Lung (tissue), 12 donors: ENCODE results near the gene GRK3. TPM values are rescaled to one million over a fixed set of nuclear protein-coding genes. Genes with fewer than 3 reads are reported as not detected.

Experiments
- ATAC-seq: fragments of 200-7000 bp; cut with Tn5 transposase; one replicate; pipeline ENCODE4 v1.9.1; 2020; ENCODE audit warnings: moderate number of reproducible peaks; ENCODE audit not compliant: insufficient read depth, low FRiP score
- DNase-seq, 3 donors: peaks; one replicate each; pipeline ENCODE4 v3.0.0-alpha.2; 2013 to 2017
- H3K27ac ChIP-seq, 2 donors: one replicate each; pipeline ENCODE4 v1.5.1; 2013; ENCODE audit warnings: mild to moderate bottlenecking in 2 of 2, moderate library complexity in 2 of 2, control low read depth in 1 of 2, inconsistent platforms in 1 of 2, low read depth in 1 of 2, low read length in 1 of 2
- H3K27me3 ChIP-seq, 3 donors: one replicate each; pipeline ENCODE4 v1.5.1; 2013; ENCODE audit warnings: low read length in 2 of 3; ENCODE audit not compliant: control insufficient read depth in 3 of 3, insufficient read depth in 3 of 3
- H3K36me3 ChIP-seq, 4 donors: one replicate each; pipeline ENCODE4 v1.5.1; 2013; ENCODE audit warnings: low read length in 4 of 4, mild to moderate bottlenecking in 1 of 4, moderate library complexity in 1 of 4; ENCODE audit not compliant: control insufficient read depth in 4 of 4, insufficient read depth in 4 of 4
- H3K4me1 ChIP-seq, 5 donors: one replicate each; pipeline ENCODE4 v1.5.1; 2013; ENCODE audit warnings: low read length in 5 of 5, mild to moderate bottlenecking in 2 of 5, moderate library complexity in 1 of 5; ENCODE audit not compliant: control insufficient read depth in 5 of 5, insufficient read depth in 5 of 5
- H3K4me3 ChIP-seq: one replicate; pipeline ENCODE4 v1.5.1; 2013; ENCODE audit warnings: mild to moderate bottlenecking, control low read depth, moderate library complexity
- H3K9ac ChIP-seq, 2 donors: one replicate each; pipeline ENCODE4 v1.5.1; 2013; ENCODE audit warnings: low read length in 2 of 2, control low read depth in 1 of 2; ENCODE audit not compliant: insufficient read depth in 1 of 2
- H3K9me3 ChIP-seq, 4 donors: one replicate each; pipeline ENCODE4 v1.5.1; 2013; ENCODE audit warnings: low read length in 3 of 4, mild to moderate bottlenecking in 1 of 4, moderate library complexity in 1 of 4; ENCODE audit not compliant: control insufficient read depth in 4 of 4, insufficient read depth in 3 of 4
- WGBS, 2 donors: extraction: QIAGEN DNeasy Blood & Tissue Kit; methylation state at CpG; one replicate each; pipeline ENCODE4 v1.1.7; 2013; 5-methylcytosine and 5-hydroxymethylcytosine counted together
- polyA plus RNA-seq, 2 donors: library from polyadenylated mRNA; stranded (reverse); fragments of 200-250 nt; gene quantifications; one replicate each; pipeline ENCODE4 v1.2.1, GENCODE V29; 2013
- total RNA-seq, 2 donors: library from RNA; depleted of rRNA in 1 of 2; stranded (reverse); fragments of >200 nt in 1 of 2; gene quantifications; one replicate each; pipeline ENCODE4 v1.2.1, GENCODE V29; 2014 to 2021
- TF ChIP-seq, protein P1 (sequence below): IDR thresholded peaks from 2 replicates; pipeline ENCODE4 v1.5.1; 2012; ENCODE audit warnings: mild to moderate bottlenecking; ENCODE audit errors: control extremely low read depth, extremely low read depth
- donor health status: control.
- donor health status: control.
- donor health status: Bipolar disorder and iron deficiency.
- donor health status: healthy.
- donor health status: DM: yes; HTN: yes; CAD: no.

Gene GRK3
- total and polyA plus RNA-seq, 4 donors, result 5.0 to 27.3 (median 18.0) TPM

DNA sequence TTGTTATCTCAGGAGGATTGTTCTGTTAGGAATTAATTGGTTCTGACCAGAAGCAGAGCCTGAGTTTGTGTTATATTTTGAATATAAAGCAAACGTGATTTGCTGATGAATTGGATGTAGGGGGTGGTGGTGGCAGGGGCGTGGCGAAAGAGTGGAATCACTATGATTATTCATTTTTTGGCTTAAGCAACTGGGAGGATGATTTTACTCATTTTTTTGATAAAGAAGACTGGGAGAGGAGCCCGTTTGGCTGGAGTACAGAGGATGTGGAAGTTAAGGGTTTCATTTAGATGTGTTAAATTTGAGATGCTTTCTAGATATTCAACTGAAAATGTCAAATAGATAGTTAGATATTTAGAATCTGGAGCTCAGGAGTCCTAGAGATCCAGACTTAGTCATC is 94.2 kb downstream of the GRK3 start:
- Histone ChIP-seq H3K4me3 (no peak overlapping the region), H3K27ac (no peak overlapping the region), H3K9ac (no peak overlapping the region), H3K36me3 (no peaks in the 10 kb centered on the region), H3K4me1 (peaks cover 0 to 43% (median 6%) of the 10 kb centered on the region in 5 donors), H3K9me3 (no peaks in the 10 kb centered on the region), H3K27me3 (no peaks in the 10 kb centered on the region)
- TF ChIP-seq, protein P1, sequence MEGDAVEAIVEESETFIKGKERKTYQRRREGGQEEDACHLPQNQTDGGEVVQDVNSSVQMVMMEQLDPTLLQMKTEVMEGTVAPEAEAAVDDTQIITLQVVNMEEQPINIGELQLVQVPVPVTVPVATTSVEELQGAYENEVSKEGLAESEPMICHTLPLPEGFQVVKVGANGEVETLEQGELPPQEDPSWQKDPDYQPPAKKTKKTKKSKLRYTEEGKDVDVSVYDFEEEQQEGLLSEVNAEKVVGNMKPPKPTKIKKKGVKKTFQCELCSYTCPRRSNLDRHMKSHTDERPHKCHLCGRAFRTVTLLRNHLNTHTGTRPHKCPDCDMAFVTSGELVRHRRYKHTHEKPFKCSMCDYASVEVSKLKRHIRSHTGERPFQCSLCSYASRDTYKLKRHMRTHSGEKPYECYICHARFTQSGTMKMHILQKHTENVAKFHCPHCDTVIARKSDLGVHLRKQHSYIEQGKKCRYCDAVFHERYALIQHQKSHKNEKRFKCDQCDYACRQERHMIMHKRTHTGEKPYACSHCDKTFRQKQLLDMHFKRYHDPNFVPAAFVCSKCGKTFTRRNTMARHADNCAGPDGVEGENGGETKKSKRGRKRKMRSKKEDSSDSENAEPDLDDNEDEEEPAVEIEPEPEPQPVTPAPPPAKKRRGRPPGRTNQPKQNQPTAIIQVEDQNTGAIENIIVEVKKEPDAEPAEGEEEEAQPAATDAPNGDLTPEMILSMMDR, result no peak
- peak; percentile 47 to 79 (median 68) for DNase-seq
- no peak for ATAC-seq
- 72 to 77% methylated on average over 4 of the region's 4 CpGs for WGBS, 2 donors

DNA sequence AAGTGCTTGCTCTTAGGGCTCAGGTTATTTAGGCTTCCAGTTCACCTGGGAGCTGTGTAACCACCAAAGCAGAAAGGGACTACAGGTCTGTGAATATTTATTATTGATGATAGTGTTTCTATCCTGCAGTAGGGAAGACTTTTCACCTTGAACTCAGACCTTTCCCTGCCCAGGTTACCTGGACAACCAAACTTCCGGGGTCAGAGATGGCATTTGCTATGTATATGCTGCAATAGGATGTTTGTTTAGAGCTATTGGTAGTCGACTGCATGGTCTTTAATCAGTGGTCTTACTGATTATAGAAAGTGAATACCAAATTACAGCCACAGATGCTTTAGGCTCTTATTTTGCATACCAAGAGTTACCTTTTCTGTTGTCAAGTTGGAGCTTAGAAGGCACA is 94.9 kb downstream of the GRK3 start:
- TF ChIP-seq, protein P1, result no peak
- DNase-seq, result no peak
- H3K9me3 ChIP-seq, result no peaks in the 10 kb centered on the region
- no peaks in the 10 kb centered on the region for H3K36me3 ChIP-seq
- no peaks in the 10 kb centered on the region for H3K27me3 ChIP-seq
- H3K27ac ChIP-seq, result no peak overlapping the region
- no peak overlapping the region for H3K4me3 ChIP-seq
- 82 to 94% methylated on average over 2 of the region's 2 CpGs for WGBS, 2 donors
- peaks cover 0 to 48% (median 6%) of the 10 kb centered on the region in 5 donors for H3K4me1 ChIP-seq
- H3K9ac ChIP-seq, result no peak overlapping the region
- no peak for ATAC-seq

DNA sequence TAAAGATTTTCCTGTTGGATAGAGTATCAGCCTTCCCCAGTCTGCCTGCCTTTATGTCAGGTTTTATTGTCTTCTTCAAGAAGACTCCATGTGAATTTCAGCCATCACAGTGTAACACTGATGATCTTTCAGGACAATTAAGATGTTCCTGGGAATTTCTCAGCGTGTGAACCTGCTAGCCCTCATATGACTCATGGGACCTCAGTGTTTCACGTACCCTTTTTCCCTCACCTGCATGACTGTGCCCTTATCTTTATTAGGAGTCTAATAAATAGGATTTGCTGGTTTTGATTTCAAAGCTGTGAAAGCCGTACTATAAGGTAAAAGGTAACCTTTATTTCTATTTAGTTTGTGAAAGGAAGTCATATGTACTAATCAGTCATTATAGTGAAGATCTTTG is 95.9 kb downstream of the GRK3 start:
- Histone ChIP-seq H3K36me3 (no peaks in the 10 kb centered on the region), H3K27me3 (no peaks in the 10 kb centered on the region), H3K4me3 (no peak overlapping the region), H3K9me3 (no peaks in the 10 kb centered on the region), H3K9ac (peak overlapping the region in 1 of 2 donors; percentile 38), H3K4me1 (peaks cover 0 to 51% (median 6%) of the 10 kb centered on the region in 5 donors), H3K27ac (no peak overlapping the region)
- DNase-seq (no peak), ATAC-seq (no peak)
- TF ChIP-seq, protein P1, result no peak
- WGBS, 2 donors, result 89 to 97% methylated on average over 3 of the region's 3 CpGs

DNA sequence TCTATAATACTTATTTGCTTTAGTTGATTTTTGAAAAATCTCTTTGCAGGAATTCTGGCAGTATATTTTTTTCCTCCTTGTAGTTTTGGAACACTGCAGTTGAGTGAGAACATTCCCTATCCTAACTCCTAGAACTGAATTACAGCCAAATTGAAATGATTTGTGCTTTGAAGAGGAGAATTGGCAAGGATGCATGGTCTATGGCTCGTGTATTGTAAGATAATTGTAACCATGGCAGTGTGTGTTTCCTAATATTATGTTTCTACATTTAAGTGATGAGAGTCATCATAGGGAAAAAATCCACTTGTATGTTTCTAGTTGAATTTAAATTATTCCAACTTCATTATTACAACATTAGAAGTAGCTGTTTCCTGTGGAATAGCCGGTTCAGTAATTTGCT is 96.6 kb downstream of the GRK3 start:
- no peaks in the 10 kb centered on the region for H3K9me3 ChIP-seq
- 26 to 54% methylated on average over 2 of the region's 2 CpGs for WGBS, 2 donors
- H3K27ac ChIP-seq, result no peak overlapping the region
- H3K4me3 ChIP-seq, result no peak overlapping the region
- no peaks in the 10 kb centered on the region for H3K27me3 ChIP-seq
- H3K4me1 ChIP-seq, result peaks cover 0 to 58% (median 6%) of the 10 kb centered on the region in 5 donors
- H3K36me3 ChIP-seq, result no peaks in the 10 kb centered on the region
- ATAC-seq, result no peak
- H3K9ac ChIP-seq, result peak overlapping the region in 1 of 2 donors; percentile 38
- DNase-seq, result peak; percentile 56 to 97 (median 96)
- TF ChIP-seq, protein P1, result no peak
